ENCODE measurements around the gene PRDM12.

GRCh38 chr9:130694205-130694604, 29.8 kb downstream of the PRDM12 start:
- no peak for TF ChIP-seq EZH2 (IDR thresholded peaks at IDR 0.05; ENCODE audit: borderline replicate concordance, insufficient read depth, low read depth, low read length, poor library complexity, severe bottlenecking)
- TF ChIP-seq CTCF (IDR thresholded peaks at IDR 0.05): no peak
